ENCODE results near the gene CSDE1. TPM values are rescaled to one million over a fixed set of nuclear protein-coding genes. Genes with fewer than 3 reads are reported as not detected.

Gene CSDE1
- total RNA-seq, 3 donors from 2014 or later (not counting 1 experiment from before 2014, with no cell fraction given) = 461 to 473 (median 470) TPM

DNA sequence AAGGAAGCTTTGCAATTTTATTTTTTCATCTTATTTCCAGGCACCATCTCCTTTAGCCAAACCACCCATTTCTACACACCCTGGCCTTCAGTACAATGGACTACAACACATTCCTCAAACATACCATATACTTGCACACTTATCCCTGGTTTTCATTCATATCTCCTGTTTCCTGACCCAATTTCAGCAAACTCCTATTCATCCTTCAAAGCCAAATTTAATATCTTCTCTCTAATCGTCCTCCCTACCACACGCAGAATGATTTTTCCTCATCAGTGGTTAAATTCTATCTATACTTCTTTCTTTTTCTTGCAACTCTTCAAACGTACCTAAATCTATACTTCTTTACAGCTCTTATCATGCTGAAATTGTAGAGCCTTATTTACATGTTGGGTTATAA, 90.8 kb downstream of the CSDE1 start:
- intact Hi-C loops (cut with micrococcal nuclease) = no loop called here
- peaks cover 14% of the 10 kb centered on the region for H3K27me3 ChIP-seq (ENCODE audit: control insufficient read depth, insufficient read depth, low read length)
- H3K4me1 ChIP-seq (ENCODE audit: control insufficient read depth, insufficient read depth, low read length) = peaks cover 13% of the 10 kb centered on the region
- Mint-ChIP-seq H3K4me3 (no peak overlapping the region), H3K36me3 (no peaks in the 10 kb centered on the region), H3K4me1 (peaks cover 6 to 9% of the 10 kb centered on the region in 2 donors), H3K27me3 (ENCODE audit: low read depth in 2 of 2) (peaks cover 25 to 29% of the 10 kb centered on the region in 2 donors), H3K27ac (no peak overlapping the region), H3K9me3 (no peaks in the 10 kb centered on the region)
- no peak for DNase-seq
- WGBS (ENCODE audit: insufficient coverage) = 93% methylated on average over 2 of the region's 3 CpGs
- H3K36me3 ChIP-seq (ENCODE audit: control insufficient read depth, insufficient read depth, low read length) = no peaks in the 10 kb centered on the region
- no peak for TF ChIP-seq CTCF (IDR thresholded peaks at IDR 0.05)
- H3K27ac ChIP-seq (ENCODE audit: low read length) = no peak overlapping the region
- no peak overlapping the region for H3K4me3 ChIP-seq (ENCODE audit: low read length)
- ATAC-seq = no peak
- H3K9me3 ChIP-seq (ENCODE audit: control insufficient read depth, insufficient read depth, low read length) = no peaks in the 10 kb centered on the region

Other genes with a start within 250 kb of the CSDE1 start
- gene TRIM33, start 246.8 kb downstream of the CSDE1 start, total RNA-seq = 10 to 100 TPM; 70.6 to 91.5 (median 86.1) TPM
- 10 to 100 TPM; 45.5 to 76.7 (median 62.0) TPM for gene BCAS2, start 176.4 kb downstream of the CSDE1 start, total RNA-seq
- gene DENND2C, start 87.9 kb downstream of the CSDE1 start, total RNA-seq = 1 to 10 TPM; 1.6 to 6.7 (median 1.7) TPM
- gene AMPD1, start 62.4 kb downstream of the CSDE1 start, total RNA-seq = not detected
- 10 to 100 TPM; 41.1 to 45.7 (median 43.8) TPM for gene NRAS, start 41.2 kb downstream of the CSDE1 start, total RNA-seq
- 10 to 100 TPM; 53.3 to 57.5 (median 53.4) TPM for gene SIKE1, start 22.7 kb upstream of the CSDE1 start, total RNA-seq
- gene SYCP1, start 96.9 kb upstream of the CSDE1 start, total RNA-seq = not detected

Data from natural killer cell (primary cell).